Neuronal stem cell (in vitro differentiated cells): ENCODE measurements around the gene IRX2.
A peak's percentile ranks its signal among the peaks of the same experiment; 100 is the strongest.

Experiments
- DNase-seq: peaks from one replicate; pipeline ENCODE4 v3.0.0-alpha.2; 2013; ENCODE audit warnings: low spot score
- H2AFZ ChIP-seq: one replicate; pipeline ENCODE4 v1.6.1; 2013; ENCODE audit warnings: mild to moderate bottlenecking, low read length, inconsistent platforms
- H2AK5ac ChIP-seq: 2 replicates; pipeline ENCODE4 v1.6.1; 2013; ENCODE audit warnings: low read depth, mild to moderate bottlenecking, inconsistent platforms, low read length, moderate library complexity, mixed read lengths
- H2BK120ac ChIP-seq: 2 replicates; pipeline ENCODE4 v1.6.1; 2013; ENCODE audit warnings: low read depth, mild to moderate bottlenecking, inconsistent platforms, low read length, moderate library complexity, mixed read lengths
- H2BK12ac ChIP-seq: one replicate; pipeline ENCODE4 v1.6.1; 2013; ENCODE audit warnings: low read length, inconsistent platforms
- H2BK15ac ChIP-seq: 2 replicates; pipeline ENCODE4 v1.6.1; 2013; ENCODE audit warnings: mild to moderate bottlenecking, low read length, inconsistent platforms, mixed read lengths
- H2BK5ac ChIP-seq: one replicate; pipeline ENCODE4 v1.6.1; 2013; ENCODE audit warnings: inconsistent platforms, mild to moderate bottlenecking, low read length, moderate library complexity
- H3K14ac ChIP-seq: one replicate; pipeline ENCODE4 v1.6.1; 2013; ENCODE audit warnings: low read length, inconsistent platforms
- H3K18ac ChIP-seq: 2 replicates; pipeline ENCODE4 v1.6.1; 2013; ENCODE audit warnings: low read length, inconsistent platforms
- H3K23ac ChIP-seq: 2 replicates; pipeline ENCODE4 v1.6.1; 2013; ENCODE audit warnings: low read depth, mild to moderate bottlenecking, mixed read lengths, low read length, inconsistent platforms; ENCODE audit not compliant: poor library complexity
- H3K27ac ChIP-seq: replicated peaks from 3 replicates; pipeline ENCODE4 v1.5.1; 2013; ENCODE audit warnings: low read length, inconsistent platforms
- H3K27me3 ChIP-seq, 3 experiments: 2 replicates each; pipeline ENCODE4 v1.6.1; 2013; ENCODE audit warnings: low read length in 3 of 3, mild to moderate bottlenecking in 2 of 3, inconsistent platforms in 1 of 3, low read depth in 1 of 3, mixed read lengths in 1 of 3, moderate library complexity in 1 of 3; ENCODE audit not compliant: control insufficient read depth in 3 of 3, insufficient read depth in 3 of 3
- H3K36me3 ChIP-seq, 2 donors: replicated peaks in 1 of 2; 2 replicates each; pipeline ENCODE4 v1.6.1; 2013; ENCODE audit warnings: low read length in 2 of 2; ENCODE audit not compliant: control insufficient read depth in 2 of 2, insufficient read depth in 2 of 2
- H3K4ac ChIP-seq: 2 replicates; pipeline ENCODE4 v1.6.1; 2013; ENCODE audit warnings: inconsistent platforms, mild to moderate bottlenecking, low read length, moderate library complexity
- H3K4me1 ChIP-seq, 2 donors: 1 replicate in 1 of 2; 2 replicates in 1 of 2; pipeline ENCODE4 v1.6.1; 2013; ENCODE audit warnings: low read length in 2 of 2, low read depth in 1 of 2; ENCODE audit not compliant: control insufficient read depth in 2 of 2, insufficient read depth in 1 of 2
- H3K4me2 ChIP-seq: one replicate; pipeline ENCODE4 v1.6.1; 2013; ENCODE audit warnings: mild to moderate bottlenecking, low read length, inconsistent platforms; ENCODE audit not compliant: insufficient read depth, poor library complexity, severe bottlenecking
- H3K4me3 ChIP-seq, 2 donors: 2 replicates each; pipeline ENCODE4 v1.5.1; 2013; ENCODE audit warnings: low read length in 2 of 2, mild to moderate bottlenecking in 2 of 2, inconsistent platforms in 1 of 2, moderate library complexity in 1 of 2
- H3K79me1 ChIP-seq: one replicate; pipeline ENCODE4 v1.6.1; 2013; ENCODE audit warnings: low read depth, mild to moderate bottlenecking, inconsistent platforms, low read length, moderate library complexity
- H3K9ac ChIP-seq: one replicate; pipeline ENCODE4 v1.6.1; 2013; ENCODE audit warnings: mild to moderate bottlenecking, low read depth, low read length, inconsistent platforms; ENCODE audit not compliant: poor library complexity
- H3K9me3 ChIP-seq, 2 donors: replicated peaks in 1 of 2; 2 replicates each; pipeline versions ENCODE3 to v1.6.1; 2013; ENCODE audit warnings: low read length in 2 of 2, mild to moderate bottlenecking in 2 of 2, inconsistent platforms in 1 of 2, low read depth in 1 of 2, mixed read lengths in 1 of 2, moderate library complexity in 1 of 2; ENCODE audit not compliant: control insufficient read depth in 2 of 2, insufficient read depth in 1 of 2
- H4K8ac ChIP-seq: one replicate; pipeline ENCODE4 v1.6.1; 2013; ENCODE audit warnings: low read depth, mild to moderate bottlenecking, inconsistent platforms, low read length, moderate library complexity
- H4K91ac ChIP-seq: one replicate; pipeline ENCODE4 v1.6.1; 2013; ENCODE audit warnings: low read length, low read depth, mild to moderate bottlenecking, inconsistent platforms; ENCODE audit not compliant: poor library complexity
- WGBS, 2 donors: extraction: QIAGEN DNeasy Blood & Tissue Kit; methylation state at CpG; one replicate each; pipeline ENCODE4 v1.1.7; 2013; ENCODE audit warnings: missing lambda C conversion rate in 2 of 2, mixed read lengths in 1 of 2; ENCODE audit not compliant: insufficient read length in 2 of 2, insufficient replicate concordance in 1 of 2; ENCODE audit errors: extremely low coverage in 2 of 2; 5-methylcytosine and 5-hydroxymethylcytosine counted together

IRX2 gene

GRCh38 chr5:2701592-2701991 lies 49.9 kb downstream of the IRX2 start:
- Histone ChIP-seq H3K79me1 (no peaks in the 10 kb centered on the region), H3K27ac (no peak overlapping the region), H3K27me3 (peaks cover 0 to 2% (median 0%) of the 10 kb centered on the region in 3 experiments), H2BK5ac (no peak overlapping the region), H2BK12ac (no peak overlapping the region), H2BK15ac (no peak overlapping the region), H2BK120ac (no peak overlapping the region), H3K23ac (no peak overlapping the region), H3K4ac (no peak overlapping the region), H4K91ac (no peak overlapping the region), H3K9me3 (peaks cover 0 to 15% of the 10 kb centered on the region in 2 donors), H2AFZ (no peak overlapping the region), H3K18ac (peak overlapping the region; percentile 51), H3K4me1 (peaks cover 0 to 2% of the 10 kb centered on the region in 2 donors), H3K9ac (no peak overlapping the region), H3K4me2 (no peak overlapping the region), H2AK5ac (no peak overlapping the region), H3K14ac (no peak overlapping the region), H4K8ac (no peak overlapping the region), H3K4me3 (no peak overlapping the region), H3K36me3 (no peaks in the 10 kb centered on the region)
- WGBS, 2 donors, result no CpG with 5 or more reads among the region's 10 CpGs
- DNase-seq, result no peak

GRCh38 chr5:2700876-2701275 lies 50.6 kb downstream of the IRX2 start:
- no CpG with 5 or more reads among the region's 8 CpGs for WGBS, 2 donors
- Histone ChIP-seq H3K27me3 (peaks cover 0 to 2% (median 0%) of the 10 kb centered on the region in 3 experiments), H4K8ac (no peak overlapping the region), H2AFZ (no peak overlapping the region), H3K9ac (no peak overlapping the region), H3K4ac (no peak overlapping the region), H3K14ac (no peak overlapping the region), H2BK5ac (no peak overlapping the region), H3K4me2 (no peak overlapping the region), H3K18ac (peak overlapping the region; percentile 45), H3K4me3 (peak overlapping the region in 1 of 2 donors; percentile 14), H3K23ac (no peak overlapping the region), H3K79me1 (no peaks in the 10 kb centered on the region), H3K27ac (no peak overlapping the region), H2BK15ac (no peak overlapping the region), H4K91ac (no peak overlapping the region), H2AK5ac (no peak overlapping the region), H2BK120ac (no peak overlapping the region), H2BK12ac (no peak overlapping the region), H3K36me3 (no peaks in the 10 kb centered on the region), H3K9me3 (peaks cover 0 to 19% of the 10 kb centered on the region in 2 donors), H3K4me1 (peaks cover 0 to 2% of the 10 kb centered on the region in 2 donors)
- DNase-seq, result no peak

GRCh38 chr5:2699686-2700085 lies 51.8 kb downstream of the IRX2 start:
- no peaks in the 10 kb centered on the region for H3K27me3 ChIP-seq
- no peak overlapping the region for H2AFZ ChIP-seq
- no peak overlapping the region for H3K18ac ChIP-seq
- H3K23ac ChIP-seq, result no peak overlapping the region
- no peak overlapping the region for H4K8ac ChIP-seq
- H3K79me1 ChIP-seq, result no peaks in the 10 kb centered on the region
- no peak overlapping the region for H3K4me2 ChIP-seq
- H2BK15ac ChIP-seq, result no peak overlapping the region
- H3K14ac ChIP-seq, result no peak overlapping the region
- no peak overlapping the region for H3K9ac ChIP-seq
- H3K4me3 ChIP-seq, result no peak overlapping the region
- no peak overlapping the region for H3K27ac ChIP-seq
- H3K9me3 ChIP-seq, result peaks cover 2 to 19% of the 10 kb centered on the region in 2 donors
- no peaks in the 10 kb centered on the region for H3K36me3 ChIP-seq
- H2BK12ac ChIP-seq, result no peak overlapping the region
- no peak overlapping the region for H2AK5ac ChIP-seq
- no peak overlapping the region for H2BK5ac ChIP-seq
- no peak overlapping the region for H4K91ac ChIP-seq
- no peak overlapping the region for H3K4ac ChIP-seq
- H2BK120ac ChIP-seq, result no peak overlapping the region
- WGBS, 2 donors, result no CpG with 5 or more reads among the region's 17 CpGs
- DNase-seq, result no peak
- H3K4me1 ChIP-seq, result peaks cover 0 to 4% of the 10 kb centered on the region in 2 donors

GRCh38 chr5:2699231-2699630 lies 52.2 kb downstream of the IRX2 start:
- H3K79me1 ChIP-seq, result no peaks in the 10 kb centered on the region
- no peaks in the 10 kb centered on the region for H3K27me3 ChIP-seq
- H3K27ac ChIP-seq, result no peak overlapping the region
- no peak overlapping the region for H2AFZ ChIP-seq
- H2BK120ac ChIP-seq, result no peak overlapping the region
- H3K23ac ChIP-seq, result no peak overlapping the region
- no peak overlapping the region for H2AK5ac ChIP-seq
- no peak overlapping the region for H4K8ac ChIP-seq
- H3K4me1 ChIP-seq, result peaks cover 0 to 4% of the 10 kb centered on the region in 2 donors
- H2BK5ac ChIP-seq, result no peak overlapping the region
- no peak overlapping the region for H3K9ac ChIP-seq
- H3K4me2 ChIP-seq, result no peak overlapping the region
- H2BK15ac ChIP-seq, result no peak overlapping the region
- no peak for DNase-seq
- no peak overlapping the region for H2BK12ac ChIP-seq
- no peak overlapping the region for H3K4ac ChIP-seq
- H3K36me3 ChIP-seq, result no peaks in the 10 kb centered on the region
- WGBS, 2 donors, result no CpG with 5 or more reads among the region's 8 CpGs
- H4K91ac ChIP-seq, result no peak overlapping the region
- no peak overlapping the region for H3K14ac ChIP-seq
- H3K18ac ChIP-seq, result no peak overlapping the region
- peaks cover 2 to 19% of the 10 kb centered on the region in 2 donors for H3K9me3 ChIP-seq
- no peak overlapping the region for H3K4me3 ChIP-seq
